Dermis blood vessel endothelial cell (primary cell): ENCODE measurements around the gene SMYD3. TPM values are rescaled to one million over a fixed set of nuclear protein-coding genes. Genes with fewer than 3 reads are reported as not detected.

Source experiments
- DNase-seq: peaks from one replicate; pipeline ENCODE4 v3.0.0; 2010
- total RNA-seq: library from RNA; depleted of rRNA; stranded (reverse); fragments of >200 nt; gene quantifications from 2 replicates; pipeline ENCODE4 v1.2.3, GENCODE V29; 2014

SMYD3 gene
- total RNA-seq, 1 donor from 2014 or later, result 21.3 TPM

- DNase-seq, result peak; percentile 93
Measured at GRCh38 chr1:246002725-246003441, 504.2 kb downstream of the SMYD3 start.

DNA sequence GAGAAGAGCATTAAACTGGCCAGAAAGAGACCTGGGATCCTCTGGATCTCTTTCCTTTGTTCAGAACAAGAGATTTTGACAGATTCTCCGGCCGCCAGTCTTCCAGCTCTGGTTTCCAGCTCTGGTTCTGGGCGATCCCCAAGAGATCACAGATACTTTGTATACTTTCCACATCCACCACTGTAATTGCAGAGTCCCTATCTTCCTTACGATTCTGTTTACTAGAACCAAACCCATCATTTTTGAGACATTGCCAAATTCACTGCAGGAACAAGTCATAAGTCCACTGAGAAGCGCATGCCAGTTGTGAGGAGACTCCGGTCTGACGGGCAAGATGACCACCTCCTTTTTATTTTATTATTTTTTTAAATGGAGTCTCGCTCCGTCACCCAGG is 505.2 kb downstream of the SMYD3 start:
- DNase-seq, result no peak

DNA sequence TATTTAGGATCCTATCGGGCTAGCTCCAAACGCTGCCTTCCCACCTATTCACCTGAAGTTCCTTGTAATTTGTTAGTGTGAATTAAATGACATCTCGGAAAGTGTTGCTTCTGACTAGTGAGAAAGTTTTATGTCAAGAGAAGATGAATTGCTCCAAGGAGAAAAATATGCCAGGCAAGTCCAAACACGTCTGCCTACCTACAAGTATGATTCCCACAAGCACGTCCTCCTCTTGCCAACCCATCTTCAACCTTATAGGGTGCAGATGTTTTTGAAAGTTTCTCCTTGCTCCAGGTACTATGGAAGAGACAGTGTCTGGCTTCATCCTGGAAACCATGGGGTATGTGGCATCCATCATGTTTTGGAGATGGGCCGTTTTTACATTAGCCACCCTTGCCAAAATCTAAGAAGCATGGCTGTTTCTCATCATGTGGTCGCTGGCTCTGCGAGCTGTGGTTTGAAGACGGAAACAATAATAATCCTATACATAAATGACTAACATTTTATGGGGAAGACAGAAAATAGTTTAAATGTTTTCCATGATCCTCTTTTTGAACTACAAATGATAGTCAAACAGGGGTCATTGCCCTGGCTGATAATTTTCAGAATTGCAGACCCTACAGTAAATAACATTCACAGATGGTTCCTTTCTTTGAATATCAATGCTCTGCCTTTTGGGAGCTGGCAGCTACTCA is 505.8 kb downstream of the SMYD3 start:
- no peak for DNase-seq

DNA sequence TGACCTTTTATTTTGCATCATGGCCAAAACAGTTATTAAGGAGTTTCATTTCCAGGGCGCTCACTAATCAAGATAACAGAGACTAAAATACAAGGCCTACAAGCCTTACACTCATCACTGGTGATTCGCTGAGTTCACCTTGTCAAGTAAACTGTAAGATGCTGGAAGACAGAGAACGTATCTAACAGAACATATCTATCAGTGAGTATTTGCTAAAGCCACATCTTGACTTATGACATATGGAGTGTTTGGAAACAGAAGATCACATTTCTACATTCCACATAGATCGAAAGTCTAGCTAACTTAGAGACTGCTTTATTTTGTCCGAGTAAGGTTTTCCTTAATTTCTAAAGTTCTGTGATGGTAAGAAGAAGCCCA is 506.5 kb downstream of the SMYD3 start:
- no peak for DNase-seq

DNA sequence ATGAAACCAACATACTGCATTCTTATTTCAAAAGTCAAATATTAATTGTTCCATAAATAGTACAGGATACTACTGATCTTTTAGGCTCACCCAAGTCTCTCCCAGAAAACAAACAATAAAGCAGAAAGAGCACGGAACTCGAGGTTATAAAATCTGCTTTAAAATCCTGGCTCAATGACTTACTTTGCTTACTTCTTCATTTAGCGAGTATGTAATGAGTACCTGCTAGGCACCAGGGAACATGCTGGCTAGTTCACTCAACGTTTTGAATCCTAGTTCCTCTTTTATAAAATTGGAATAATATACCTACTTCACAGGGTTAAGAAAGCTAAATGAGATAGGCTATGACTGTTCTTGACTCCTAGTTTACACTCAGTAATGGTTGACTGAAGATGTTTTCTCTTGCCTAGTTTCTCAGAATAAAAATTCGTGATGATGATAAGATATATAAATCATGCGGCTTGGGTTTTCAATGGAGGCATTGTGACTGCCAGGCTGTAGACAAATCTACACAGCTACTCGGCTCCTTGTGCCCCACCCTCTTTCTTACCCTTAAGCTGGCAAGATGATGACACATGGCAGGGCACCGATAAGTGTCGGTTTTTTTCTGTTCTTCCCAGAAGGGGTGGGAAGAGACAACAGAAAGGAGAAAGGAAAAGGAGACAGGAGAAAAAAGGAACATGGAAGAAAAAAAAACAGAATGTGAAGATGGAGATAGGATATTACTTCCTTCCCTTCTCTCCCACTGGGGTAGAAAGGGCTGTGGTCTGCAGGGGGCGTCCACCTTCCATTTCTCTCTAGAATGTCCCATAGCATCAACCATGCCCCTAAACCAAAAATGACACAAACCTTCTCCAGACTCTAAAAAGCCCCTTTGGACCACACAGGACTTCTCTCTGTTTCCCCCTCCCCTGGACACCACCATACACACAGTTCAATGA is 507.1 kb downstream of the SMYD3 start:
- DNase-seq, result no peak

DNA sequence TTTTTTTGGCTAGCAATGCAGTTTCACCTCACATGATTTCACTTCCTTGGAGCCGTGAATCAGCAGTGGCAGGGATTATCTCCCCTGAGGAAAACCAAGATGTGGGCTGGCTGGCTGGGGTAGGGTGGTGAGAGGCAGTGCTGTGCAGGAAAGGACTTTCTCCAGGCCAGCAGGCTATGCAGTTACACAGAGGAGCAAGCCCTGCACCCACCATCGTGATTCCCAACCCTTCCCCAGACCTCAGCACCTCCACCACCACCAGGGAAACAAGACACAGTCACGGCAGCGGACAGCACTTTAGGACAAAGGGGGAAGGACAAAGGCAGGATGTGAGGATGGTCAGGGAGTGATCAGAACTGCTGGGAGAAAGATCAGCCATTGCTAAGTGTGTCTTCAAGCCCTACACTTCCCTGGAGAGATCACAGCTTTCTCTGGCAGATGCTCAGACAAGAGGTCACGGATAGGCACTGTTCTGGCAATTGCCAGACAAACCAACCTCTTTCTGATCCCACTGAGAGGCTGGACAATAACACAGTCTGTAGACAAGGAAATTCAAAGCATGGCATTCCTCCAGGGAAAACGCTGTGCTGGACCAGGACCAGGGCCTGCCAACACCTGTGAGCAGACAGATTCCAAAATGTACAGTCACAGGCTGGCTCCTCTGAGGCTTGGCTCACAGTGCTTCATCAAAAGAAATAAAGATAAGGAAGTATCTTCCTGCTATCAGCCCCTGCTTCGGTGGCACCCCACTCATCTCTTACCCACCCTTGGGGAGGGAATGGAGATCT is 509.4 kb downstream of the SMYD3 start:
- peak; percentile 25 for DNase-seq

DNA sequence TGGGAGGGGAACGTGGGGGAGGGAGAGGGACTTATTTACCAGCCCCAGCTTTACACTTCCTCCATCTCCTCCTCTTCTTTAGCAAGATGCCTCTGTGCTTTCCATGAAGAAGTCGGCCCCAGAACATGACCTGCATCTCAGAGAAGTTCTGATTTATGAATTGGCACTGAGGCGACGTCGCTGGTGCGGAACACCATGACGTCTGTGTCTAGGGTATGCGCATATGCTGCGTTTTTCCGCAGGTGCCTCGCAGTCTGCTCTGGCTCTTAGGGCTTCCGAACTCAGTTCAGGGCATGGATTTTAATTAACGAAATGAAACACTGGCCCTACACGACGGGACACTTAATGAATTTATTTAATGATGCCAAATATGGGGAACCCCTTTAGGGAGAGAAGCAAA is 510.3 kb downstream of the SMYD3 start:
- DNase-seq, result no peak

DNA sequence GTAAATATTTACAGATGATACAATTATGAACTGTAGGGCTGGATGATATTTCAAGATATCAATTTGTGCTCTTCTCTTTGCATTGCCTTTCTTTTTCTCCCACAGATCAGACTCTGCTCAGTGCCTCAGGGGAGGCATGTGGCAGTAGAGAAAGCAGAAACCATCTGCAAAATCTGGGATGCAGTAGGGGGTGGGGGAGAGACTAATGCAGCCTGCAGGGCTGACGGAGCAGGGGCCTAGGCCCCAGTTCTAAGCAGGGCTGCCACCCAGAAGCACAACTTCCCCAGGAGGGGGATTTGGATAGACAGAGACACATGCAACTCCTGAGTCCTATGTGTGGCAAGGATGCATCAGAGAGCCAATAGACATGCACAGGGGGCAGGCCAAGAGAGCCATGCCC is 511.6 kb downstream of the SMYD3 start:
- DNase-seq, result no peak

- DNase-seq, result no peak
Measured at GRCh38 chr1:245991266-245991665, 515.8 kb downstream of the SMYD3 start.

GRCh38 chr1:245990315-245991022 is 516.6 kb downstream of the SMYD3 start:
- no peak for DNase-seq

DNA sequence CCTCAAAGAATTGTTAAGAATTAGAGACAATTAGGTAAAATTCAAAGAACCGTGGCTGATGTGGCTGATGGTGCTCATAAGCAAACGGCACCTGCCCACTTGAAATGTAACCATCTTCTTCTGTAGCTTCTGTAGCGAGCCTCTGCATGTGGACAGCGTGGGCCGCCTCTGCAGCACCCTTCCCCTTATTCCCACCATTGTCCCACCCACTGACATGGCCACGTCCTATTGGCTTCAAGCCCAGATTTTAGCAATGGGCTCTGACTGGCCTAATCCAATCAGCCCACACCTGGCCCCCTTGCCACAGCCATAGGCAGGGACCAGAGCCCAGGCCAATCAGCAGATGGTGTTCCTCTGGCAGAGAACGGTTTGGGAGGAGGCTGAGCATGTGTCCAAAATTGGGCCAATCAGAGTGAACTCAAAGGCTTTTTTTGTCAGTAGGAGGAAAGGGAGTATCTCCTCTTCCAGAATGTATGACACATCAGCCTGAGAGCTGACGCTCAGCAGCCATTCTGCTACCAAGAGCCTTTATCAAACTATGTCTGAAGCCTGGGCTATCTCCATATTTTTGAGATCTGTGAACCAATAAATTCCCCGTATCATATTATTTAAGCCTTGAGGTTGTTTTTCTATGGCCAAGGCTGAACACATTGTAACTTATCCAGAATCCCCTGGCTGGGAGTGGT is 518.5 kb downstream of the SMYD3 start:
- no peak for DNase-seq

GRCh38 chr1:245987997-245988392 is 519.1 kb downstream of the SMYD3 start:
- no peak for DNase-seq

GRCh38 chr1:245987577-245987976 is 519.5 kb downstream of the SMYD3 start:
- no peak for DNase-seq

GRCh38 chr1:245987219-245987545 is 519.9 kb downstream of the SMYD3 start:
- DNase-seq, result no peak

DNA sequence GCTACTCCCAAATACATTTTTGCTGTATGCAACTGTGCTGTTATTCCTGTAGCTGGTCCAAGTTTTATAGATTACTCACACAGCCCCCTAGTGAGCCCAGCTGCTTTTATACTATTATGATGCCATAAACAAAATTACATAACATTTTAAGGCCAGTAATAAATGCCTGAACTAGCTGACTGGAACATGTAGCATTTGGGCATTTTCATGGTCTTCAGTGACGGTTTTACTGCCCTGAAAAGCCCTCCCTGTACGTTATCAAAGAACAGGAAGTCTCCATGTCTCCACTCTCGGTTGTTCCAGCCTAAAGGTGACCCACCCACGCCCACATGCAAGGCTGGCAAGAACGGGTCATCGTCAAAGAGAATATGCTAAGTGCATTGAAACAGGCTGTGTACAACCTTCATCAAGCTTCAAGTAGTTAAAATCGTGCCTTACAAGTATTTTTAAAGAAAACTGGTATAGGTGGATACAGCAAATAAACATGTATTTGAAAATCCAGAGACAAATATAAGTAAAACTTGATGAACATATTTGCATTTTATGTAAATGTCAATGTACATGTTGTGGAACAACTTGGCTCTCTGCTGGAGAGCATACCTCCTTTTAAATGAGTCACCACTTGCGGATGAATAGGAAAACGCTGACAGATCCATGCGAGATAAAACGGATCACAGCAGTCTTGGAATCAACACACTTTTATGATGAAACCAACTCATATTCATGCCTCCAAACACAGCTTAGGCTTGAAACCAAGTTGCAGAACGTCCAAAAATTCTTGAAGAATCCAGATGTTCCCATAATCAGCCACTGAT is 520.5 kb downstream of the SMYD3 start:
- peak; percentile 72 for DNase-seq

DNA sequence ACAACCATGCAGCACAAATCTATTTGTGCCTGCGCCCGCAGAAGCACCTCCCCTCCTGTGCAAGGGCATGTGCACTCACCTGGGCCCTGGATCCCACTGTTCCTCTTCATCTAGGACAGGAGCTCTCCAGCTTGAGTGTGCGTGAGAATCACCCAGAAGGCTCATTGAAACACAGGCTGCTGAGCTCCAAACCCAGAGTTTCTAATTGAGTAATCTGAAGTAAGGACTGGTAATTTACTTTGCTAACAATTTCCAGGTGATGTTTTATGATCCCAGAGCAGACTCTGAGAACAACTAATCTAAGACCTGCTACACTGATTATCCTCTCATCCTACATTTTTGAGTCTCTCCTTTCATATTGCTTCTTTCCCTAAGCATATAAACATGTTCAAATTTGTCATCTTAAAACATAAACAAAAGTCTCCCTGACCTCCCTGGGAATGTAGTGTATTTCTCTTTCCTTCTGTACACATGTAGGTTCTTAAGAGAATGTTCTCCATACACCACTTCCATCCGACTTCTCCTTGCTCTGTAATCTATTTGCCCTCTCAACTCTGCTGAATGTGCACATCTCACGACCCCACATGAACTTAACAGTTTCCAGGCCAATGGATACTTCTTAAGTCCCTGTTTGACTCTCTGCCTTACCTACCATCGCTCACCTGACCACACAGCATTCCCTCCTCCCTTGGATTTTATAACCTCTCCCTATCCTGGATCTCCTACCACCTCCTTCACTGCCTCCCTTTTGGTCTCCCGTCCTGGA is 522.5 kb downstream of the SMYD3 start:
- no peak for DNase-seq

- DNase-seq, result no peak
Measured at GRCh38 chr1:245983294-245983967, 523.6 kb downstream of the SMYD3 start.

- DNase-seq, result no peak
Measured at GRCh38 chr1:245979589-245979988, 527.5 kb downstream of the SMYD3 start.

GRCh38 chr1:245978915-245979314 is 528.2 kb downstream of the SMYD3 start:
- no peak for DNase-seq
